Parathyroid adenoma (tissue), 2 donors: ENCODE measurements around the gene SORCS3.

Source experiments
- H2AFZ ChIP-seq: fragments of 300-600 bp; sonication (generic); one replicate; pipeline ENCODE4 v1.7.0; 2017; ENCODE audit warnings: antibody characterized with exemption, mild to moderate bottlenecking
- H3K27ac ChIP-seq: fragments of 300-600 bp; sonication (generic); one replicate; pipeline ENCODE4 v1.7.0; 2017
- H3K27me3 ChIP-seq: fragments of 300-600 bp; sonication (generic); one replicate; pipeline ENCODE4 v1.7.0; 2017; ENCODE audit warnings: low read length; ENCODE audit not compliant: control insufficient read depth, insufficient read depth
- H3K36me3 ChIP-seq: fragments of 300-600 bp; sonication (generic); one replicate; pipeline ENCODE4 v1.7.0; 2017; ENCODE audit warnings: low read length; ENCODE audit not compliant: control insufficient read depth, insufficient read depth
- H3K4me1 ChIP-seq: fragments of 300-600 bp; sonication (generic); one replicate; pipeline ENCODE4 v1.7.0; 2017; ENCODE audit warnings: control low read depth
- H3K4me2 ChIP-seq: fragments of 300-600 bp; sonication (generic); one replicate; pipeline ENCODE4 v1.7.0; 2017; ENCODE audit warnings: low read length
- H3K4me3 ChIP-seq: fragments of 300-600 bp; sonication (generic); one replicate; pipeline ENCODE4 v1.7.0; 2017; ENCODE audit warnings: low read depth, low read length
- H3K79me2 ChIP-seq: fragments of 300-600 bp; sonication (generic); one replicate; pipeline ENCODE4 v1.7.0; 2017; ENCODE audit warnings: control low read depth
- H3K9ac ChIP-seq: fragments of 300-600 bp; sonication (generic); one replicate; pipeline ENCODE4 v1.7.0; 2017; ENCODE audit warnings: mild to moderate bottlenecking
- H3K9me3 ChIP-seq: fragments of 300-600 bp; sonication (generic); one replicate; pipeline ENCODE4 v1.7.0; 2017; ENCODE audit warnings: low read length; ENCODE audit not compliant: control insufficient read depth
- CTCF ChIP-seq: fragments of 300-600 bp; sonication (generic); IDR thresholded peaks from one replicate; pipeline ENCODE4 v1.7.0; 2017; ENCODE audit warnings: antibody characterized with exemption, mild to moderate bottlenecking
- donor health status: primary hyperparathyroidism.

The SORCS3 gene

GRCh38 chr10:104612571-104613205 lies 28.4 kb upstream of the SORCS3 start:
- Histone ChIP-seq H2AFZ (no peak overlapping the region), H3K9ac (no peak overlapping the region), H3K27ac (no peak overlapping the region), H3K4me1 (no peaks in the 10 kb centered on the region), H3K36me3 (no peaks in the 10 kb centered on the region), H3K4me2 (no peak overlapping the region), H3K79me2 (no peaks in the 10 kb centered on the region), H3K27me3 (no peaks in the 10 kb centered on the region), H3K4me3 (no peak overlapping the region), H3K9me3 (no peaks in the 10 kb centered on the region)
- no peak for TF ChIP-seq CTCF

GRCh38 chr10:104613406-104613805 lies 27.7 kb upstream of the SORCS3 start:
- Histone ChIP-seq H3K4me1 (no peaks in the 10 kb centered on the region), H3K4me2 (no peak overlapping the region), H3K4me3 (no peak overlapping the region), H3K9ac (no peak overlapping the region), H3K79me2 (no peaks in the 10 kb centered on the region), H3K9me3 (no peaks in the 10 kb centered on the region), H3K27ac (no peak overlapping the region), H3K36me3 (no peaks in the 10 kb centered on the region), H3K27me3 (no peaks in the 10 kb centered on the region), H2AFZ (no peak overlapping the region)
- no peak for TF ChIP-seq CTCF

GRCh38 chr10:104614245-104614831 lies 26.8 kb upstream of the SORCS3 start:
- Histone ChIP-seq H3K9ac (no peak overlapping the region), H2AFZ (no peak overlapping the region), H3K27me3 (no peaks in the 10 kb centered on the region), H3K27ac (no peak overlapping the region), H3K4me1 (no peaks in the 10 kb centered on the region), H3K4me2 (no peak overlapping the region), H3K36me3 (no peaks in the 10 kb centered on the region), H3K9me3 (no peaks in the 10 kb centered on the region), H3K79me2 (no peaks in the 10 kb centered on the region), H3K4me3 (no peak overlapping the region)
- no peak for TF ChIP-seq CTCF

- TF ChIP-seq CTCF = no peak
- H3K36me3 ChIP-seq = no peaks in the 10 kb centered on the region
- H3K79me2 ChIP-seq = no peaks in the 10 kb centered on the region
- no peak overlapping the region for H2AFZ ChIP-seq
- H3K4me3 ChIP-seq = no peak overlapping the region
- no peaks in the 10 kb centered on the region for H3K9me3 ChIP-seq
- H3K9ac ChIP-seq = no peak overlapping the region
- no peaks in the 10 kb centered on the region for H3K4me1 ChIP-seq
- H3K27ac ChIP-seq = no peak overlapping the region
- no peaks in the 10 kb centered on the region for H3K27me3 ChIP-seq
- no peak overlapping the region for H3K4me2 ChIP-seq
These were observed 26.0 kb upstream of the SORCS3 start for GRCh38 chr10:104615136-104615535.

- no peaks in the 10 kb centered on the region for H3K36me3 ChIP-seq
- H3K27ac ChIP-seq = no peak overlapping the region
- H3K9ac ChIP-seq = no peak overlapping the region
- H3K4me3 ChIP-seq = no peak overlapping the region
- H3K4me1 ChIP-seq = no peaks in the 10 kb centered on the region
- no peaks in the 10 kb centered on the region for H3K27me3 ChIP-seq
- TF ChIP-seq CTCF = no peak
- no peak overlapping the region for H2AFZ ChIP-seq
- H3K9me3 ChIP-seq = no peaks in the 10 kb centered on the region
- no peak overlapping the region for H3K4me2 ChIP-seq
- no peaks in the 10 kb centered on the region for H3K79me2 ChIP-seq
These were observed 23.3 kb upstream of the SORCS3 start for GRCh38 chr10:104617831-104618230.
